Thyroid gland (tissue), 4 donors: Measurements from ENCODE around the gene RPP14. TPM values are rescaled to one million over a fixed set of nuclear protein-coding genes. Genes with fewer than 3 reads are reported as not detected.
A peak's percentile ranks its signal among the peaks of the same experiment; 100 is the strongest.
"Not testable (repeated sequence)": the region's sequence is repeated elsewhere in the genome, so short reads cannot be mapped to it uniquely, and the experiment has no call there.

Source experiments
- DNase-seq, 2 donors: peaks; one replicate each; pipeline ENCODE4 v3.0.0-alpha.2; 2019
- H3K27ac ChIP-seq, 3 donors: fragments of 200-600 bp; sonication (generic); 1 replicate in 2 of 3; 2 replicates in 1 of 3; pipeline ENCODE4 v1.5.1; 2016 to 2019; ENCODE audit warnings: mild to moderate bottlenecking in 1 of 3, moderate library complexity in 1 of 3
- H3K27me3 ChIP-seq: fragments of 200-600 bp; sonication (generic); one replicate; pipeline ENCODE4 v1.5.1; 2019
- H3K36me3 ChIP-seq, 2 donors: fragments of 200-600 bp; sonication (generic); one replicate each; pipeline ENCODE4 v1.5.1; 2016 to 2019
- H3K4me1 ChIP-seq, 2 donors: fragments of 200-600 bp; sonication (generic); one replicate each; pipeline ENCODE4 v1.5.1; 2017 to 2019
- H3K4me3 ChIP-seq, 3 donors: fragments of 200-600 bp; sonication (generic); replicated peaks in 1 of 3; 1 replicate in 2 of 3; 2 replicates in 1 of 3; pipeline ENCODE4 v1.5.1; 2016; ENCODE audit warnings: mild to moderate bottlenecking in 1 of 3
- H3K9me3 ChIP-seq: fragments of 200-600 bp; sonication (generic); one replicate; pipeline ENCODE4 v1.5.1; 2017
- POLR2A ChIP-seq, 2 donors: fragments of 450-650 bp; IDR thresholded peaks; one replicate each; pipeline ENCODE4 v1.6.1; 2017; ENCODE audit warnings: antibody characterized with exemption in 2 of 2, mild to moderate bottlenecking in 2 of 2, moderate library complexity in 1 of 2
- WGBS, 2 donors: methylation state at CpG; one replicate each; pipeline ENCODE4 v1.1.5; 2017; 5-methylcytosine and 5-hydroxymethylcytosine counted together
- intact Hi-C: fragments of 100-400 bp; cut with DNase I; formaldehyde crosslinking; loops from one replicate; pipeline ENCODE4 v1.15.1; 2023
- total RNA-seq, 4 donors: library from RNA; depleted of rRNA; stranded (reverse); fragments of >200 nt; gene quantifications; one replicate each; pipeline ENCODE4 v1.2.3, GENCODE V29; 2016
- TF ChIP-seq, protein P1 (sequence below), 6 experiments: fragments of 200-600 bp in 3 of 6; fragments of 450-650 bp in 3 of 6; sonication (generic) in 3 of 6; IDR thresholded peaks; one replicate each; pipeline ENCODE4 v1.5.1; 2016 to 2019; ENCODE audit warnings: antibody characterized with exemption in 6 of 6, mild to moderate bottlenecking in 2 of 6, inconsistent platforms in 1 of 6, moderate library complexity in 1 of 6

Gene RPP14
- total RNA-seq, 4 donors from 2014 or later, result 13.4 to 19.9 (median 15.7) TPM

DNA sequence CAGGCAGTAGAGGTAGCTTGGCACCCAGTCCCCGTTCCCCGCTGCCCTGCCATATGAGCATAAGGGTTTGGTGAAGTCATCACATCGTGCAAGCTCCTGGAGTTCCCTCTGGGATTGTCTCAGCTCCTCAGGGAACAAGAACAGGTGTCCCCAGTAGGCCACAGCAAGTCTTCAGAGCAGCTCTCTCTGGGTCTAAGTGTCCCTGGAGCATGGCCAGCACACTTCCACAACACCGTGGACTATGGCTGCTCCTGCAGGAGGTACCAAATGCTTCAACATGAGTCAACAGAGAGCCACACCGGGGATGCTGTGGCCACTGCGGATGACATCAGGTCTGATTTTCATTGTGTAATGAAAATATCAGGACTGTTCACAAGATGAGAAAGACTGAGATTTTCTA lies 45.3 kb upstream of the RPP14 start:
- Histone ChIP-seq H3K36me3 (peaks cover 4 to 6% of the 10 kb centered on the region in 2 donors), H3K27ac (no peak overlapping the region), H3K27me3 (no peaks in the 10 kb centered on the region), H3K9me3 (no peaks in the 10 kb centered on the region), H3K4me3 (no peak overlapping the region), H3K4me1 (no peaks in the 10 kb centered on the region)
- intact Hi-C loops, result no loop called here
- WGBS, 2 donors, result 70 to 83% methylated on average over 6 of the region's 6 CpGs
- TF ChIP-seq, protein P1, sequence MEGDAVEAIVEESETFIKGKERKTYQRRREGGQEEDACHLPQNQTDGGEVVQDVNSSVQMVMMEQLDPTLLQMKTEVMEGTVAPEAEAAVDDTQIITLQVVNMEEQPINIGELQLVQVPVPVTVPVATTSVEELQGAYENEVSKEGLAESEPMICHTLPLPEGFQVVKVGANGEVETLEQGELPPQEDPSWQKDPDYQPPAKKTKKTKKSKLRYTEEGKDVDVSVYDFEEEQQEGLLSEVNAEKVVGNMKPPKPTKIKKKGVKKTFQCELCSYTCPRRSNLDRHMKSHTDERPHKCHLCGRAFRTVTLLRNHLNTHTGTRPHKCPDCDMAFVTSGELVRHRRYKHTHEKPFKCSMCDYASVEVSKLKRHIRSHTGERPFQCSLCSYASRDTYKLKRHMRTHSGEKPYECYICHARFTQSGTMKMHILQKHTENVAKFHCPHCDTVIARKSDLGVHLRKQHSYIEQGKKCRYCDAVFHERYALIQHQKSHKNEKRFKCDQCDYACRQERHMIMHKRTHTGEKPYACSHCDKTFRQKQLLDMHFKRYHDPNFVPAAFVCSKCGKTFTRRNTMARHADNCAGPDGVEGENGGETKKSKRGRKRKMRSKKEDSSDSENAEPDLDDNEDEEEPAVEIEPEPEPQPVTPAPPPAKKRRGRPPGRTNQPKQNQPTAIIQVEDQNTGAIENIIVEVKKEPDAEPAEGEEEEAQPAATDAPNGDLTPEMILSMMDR (IDR thresholded peaks at IDR 0.05), result no peak
- TF ChIP-seq POLR2A (IDR thresholded peaks at IDR 0.05), result no peak
- peak; percentile 31 to 37 for DNase-seq

DNA sequence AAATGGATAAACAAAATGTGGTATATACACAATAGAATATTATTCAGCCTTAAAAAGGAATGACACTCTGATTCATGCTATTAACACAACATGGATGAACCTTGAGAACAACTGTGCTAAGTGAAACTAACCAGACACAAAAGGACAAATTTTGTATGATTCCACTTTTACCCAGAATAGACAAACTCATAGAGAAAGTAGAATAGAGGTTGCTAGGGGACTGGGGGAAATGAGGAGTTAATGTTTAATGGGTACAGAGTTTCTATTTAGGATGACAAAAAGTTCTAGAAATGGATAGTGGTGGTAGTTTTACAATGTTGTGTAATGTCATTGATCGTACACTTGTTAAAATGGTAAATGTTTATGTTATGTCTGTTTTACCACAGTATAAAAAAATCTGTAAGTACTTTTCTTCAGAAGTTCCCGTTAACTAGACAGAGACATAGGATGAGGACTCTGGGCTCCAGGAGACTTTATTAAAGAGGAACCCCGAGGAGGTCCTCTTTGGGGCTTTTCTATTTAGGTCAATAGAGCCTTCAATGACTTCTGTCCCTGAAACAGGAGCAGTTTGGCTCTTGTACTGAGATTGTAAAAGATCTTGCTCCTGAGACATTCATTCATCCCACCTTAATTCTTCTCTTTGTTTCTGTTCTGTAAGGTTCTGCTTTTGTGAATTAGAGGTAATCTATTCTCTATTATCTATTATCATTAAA lies 43.9 kb upstream of the RPP14 start:
- Histone ChIP-seq H3K27ac (no peak overlapping the region), H3K36me3 (peaks cover 4 to 6% of the 10 kb centered on the region in 2 donors), H3K4me1 (no peaks in the 10 kb centered on the region), H3K27me3 (no peaks in the 10 kb centered on the region), H3K4me3 (no peak overlapping the region), H3K9me3 (no peaks in the 10 kb centered on the region)
- DNase-seq, result no peak
- intact Hi-C loops, result no loop called here
- TF ChIP-seq, protein P1 (IDR thresholded peaks at IDR 0.05), result no peak
- TF ChIP-seq POLR2A (IDR thresholded peaks at IDR 0.05), result no peak
- WGBS, 2 donors, result 94% methylated on average over 3 of the region's 3 CpGs

GRCh38 chr3:58266577-58266976 lies 39.5 kb upstream of the RPP14 start:
- H3K4me1 ChIP-seq, result no peaks in the 10 kb centered on the region
- intact Hi-C loops, result no loop called here
- H3K9me3 ChIP-seq, result no peaks in the 10 kb centered on the region
- H3K36me3 ChIP-seq, result peaks cover 6 to 9% of the 10 kb centered on the region in 2 donors
- WGBS, 2 donors, result 85 to 94% methylated on average over 1 of the region's 1 CpG
- no peaks in the 10 kb centered on the region for H3K27me3 ChIP-seq
- H3K27ac ChIP-seq, result no peak overlapping the region
- no peak for DNase-seq
- no peak for TF ChIP-seq POLR2A (IDR thresholded peaks at IDR 0.05)
- TF ChIP-seq, protein P1 (IDR thresholded peaks at IDR 0.05), result no peak
- no peak overlapping the region for H3K4me3 ChIP-seq

DNA sequence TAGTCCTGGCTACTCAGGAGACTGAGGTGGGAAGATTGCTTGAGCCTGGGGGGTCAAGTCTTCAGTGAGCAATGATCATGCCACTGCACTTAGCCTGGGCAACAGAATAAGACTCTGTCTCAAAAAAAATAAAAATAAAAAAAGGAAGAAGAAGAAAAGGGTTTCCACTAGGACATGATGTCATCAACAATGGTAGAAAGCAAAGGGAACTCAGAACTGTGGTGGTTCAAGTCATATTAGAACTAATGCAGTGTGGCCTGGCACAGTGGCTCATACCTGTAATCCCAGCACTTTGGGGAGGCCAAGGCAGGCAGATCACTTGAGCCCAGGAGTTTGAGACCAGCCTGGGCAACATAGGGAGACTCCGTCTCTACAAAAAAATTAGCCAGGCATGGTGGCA lies 38.5 kb upstream of the RPP14 start:
- H3K4me3 ChIP-seq, intact Hi-C loops, H3K27ac ChIP-seq, H3K9me3 ChIP-seq, H3K4me1 ChIP-seq, DNase-seq, H3K27me3 ChIP-seq, H3K36me3 ChIP-seq: not testable (repeated sequence)
- 100% methylated on average over 1 of the region's 1 CpG for WGBS, 2 donors

DNA sequence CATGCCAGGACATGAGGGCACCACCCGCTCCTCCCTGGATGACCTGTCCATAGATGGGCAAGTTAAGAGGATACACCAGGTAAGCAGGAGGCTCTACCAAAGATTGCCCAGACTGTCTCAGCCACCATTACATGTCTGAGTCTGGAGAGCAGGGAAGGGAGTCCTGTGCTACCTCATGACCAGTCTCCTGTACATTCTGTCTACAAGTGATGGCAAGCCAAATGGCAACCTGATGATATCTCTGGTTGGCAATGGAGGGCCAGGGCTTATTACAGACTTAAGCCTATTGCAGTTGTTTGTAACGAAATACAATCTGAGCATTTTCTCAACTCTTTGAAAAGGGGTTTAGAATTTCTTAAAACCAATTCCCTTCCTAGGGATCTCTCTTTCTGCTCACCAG lies 36.7 kb upstream of the RPP14 start:
- intact Hi-C loops, result no loop called here
- Histone ChIP-seq H3K4me1 (no peaks in the 10 kb centered on the region), H3K27me3 (no peaks in the 10 kb centered on the region), H3K36me3 (peaks cover 6 to 9% of the 10 kb centered on the region in 2 donors), H3K9me3 (no peaks in the 10 kb centered on the region), H3K4me3 (no peak overlapping the region), H3K27ac (no peak overlapping the region)
- 94 to 100% methylated on average over 2 of the region's 2 CpGs for WGBS, 2 donors
- no peak for DNase-seq
- TF ChIP-seq, protein P1 (IDR thresholded peaks at IDR 0.05), result no peak
- TF ChIP-seq POLR2A (IDR thresholded peaks at IDR 0.05), result no peak
